WTC11 (cell line): ENCODE data around the gene ZNF516.

Source experiments
- ATF2 ChIP-seq: sonication (generic); formaldehyde crosslinking; IDR thresholded peaks from 2 replicates; pipeline ENCODE4 v1.8.1; 2022; ENCODE audit warnings: low read depth, missing genetic modification reagents, borderline replicate concordance
- CBFB ChIP-seq: sonication (generic); formaldehyde crosslinking; IDR thresholded peaks from 2 replicates; pipeline ENCODE4 v1.8.1; 2022; ENCODE audit warnings: mild to moderate bottlenecking, low read depth, missing genetic modification reagents
- CTCF ChIP-seq: fragments of 200-600 bp; IDR thresholded peaks from 2 replicates; pipeline ENCODE4 v1.8.0; 2022; ENCODE audit warnings: antibody characterized with exemption
- MLX ChIP-seq: sonication (generic); formaldehyde crosslinking; IDR thresholded peaks from 2 replicates; pipeline ENCODE4 v1.8.1; 2023; ENCODE audit warnings: mild to moderate bottlenecking, missing genetic modification reagents, moderate library complexity
- NR2C2 ChIP-seq: sonication (generic); formaldehyde crosslinking; IDR thresholded peaks from 2 replicates; pipeline ENCODE4 v1.8.0; 2022; ENCODE audit warnings: mild to moderate bottlenecking, missing genetic modification reagents
- SP1 ChIP-seq: sonication (generic); formaldehyde crosslinking; conservative IDR thresholded peaks from 2 replicates; pipeline ENCODE4 v1.8.1; 2022; ENCODE audit warnings: missing genetic modification reagents
- TEAD4 ChIP-seq: sonication (generic); formaldehyde crosslinking; IDR thresholded peaks from 2 replicates; pipeline ENCODE4 v1.8.0; 2022; ENCODE audit warnings: mild to moderate bottlenecking, missing genetic modification reagents
- ZNF281 ChIP-seq: sonication (generic); formaldehyde crosslinking; IDR thresholded peaks from 2 replicates; pipeline ENCODE4 v1.8.0; 2023; ENCODE audit warnings: mild to moderate bottlenecking, missing genetic modification reagents

- TF ChIP-seq CTCF, result no peak
- TF ChIP-seq SP1 (CRISPR knock-in tag), result no peak
- no peak for TF ChIP-seq ZNF281
- no peak for TF ChIP-seq CBFB (CRISPR knock-in tag)
- TF ChIP-seq ATF2 (CRISPR knock-in tag), result no peak
- no peak for TF ChIP-seq MLX (CRISPR knock-in tag)
- TF ChIP-seq TEAD4 (CRISPR knock-in tag), result no peak
- TF ChIP-seq NR2C2, result no peak
These were observed 42.6 kb upstream of the ZNF516 start for GRCh38 chr18:76537621-76538020.
